HuH-7.5 (cell line): ENCODE results near the gene UBR2.
"Not testable (repeated sequence)": the region's sequence is repeated elsewhere in the genome, so short reads cannot be mapped to it uniquely, and the experiment has no call there.

Experiments used
- DNase-seq: peaks from one replicate; pipeline ENCODE4 v3.0.0; 2011; ENCODE audit warnings: low spot score

UBR2 gene

GRCh38 chr6:42555477-42556457, 8.1 kb upstream of the UBR2 start:
- no peak for DNase-seq

GRCh38 chr6:42556462-42556861, 7.4 kb upstream of the UBR2 start:
- no peak for DNase-seq

GRCh38 chr6:42559276-42559675, 4.6 kb upstream of the UBR2 start:
- DNase-seq, result not testable (repeated sequence)

GRCh38 chr6:42561986-42562385, 1.8 kb upstream of the UBR2 start:
- no peak for DNase-seq

- DNase-seq, result no peak
These were observed 932 bp upstream of the UBR2 start for GRCh38 chr6:42562788-42563405.

- no peak for DNase-seq
These were observed 637 bp downstream of the UBR2 start for GRCh38 chr6:42564506-42564825.

GRCh38 chr6:42565823-42566613, 2.2 kb downstream of the UBR2 start:
- DNase-seq, result no peak

- DNase-seq, result no peak
These were observed 2.9 kb downstream of the UBR2 start for GRCh38 chr6:42566614-42567208.

- not testable (repeated sequence) for DNase-seq
These were observed 3.4 kb downstream of the UBR2 start for GRCh38 chr6:42567237-42567636.

- DNase-seq, result no peak
These were observed 5.5 kb downstream of the UBR2 start for GRCh38 chr6:42569102-42570028.

- DNase-seq, result no peak
These were observed 7.9 kb downstream of the UBR2 start for GRCh38 chr6:42571611-42572342.

GRCh38 chr6:42572523-42572922, 8.7 kb downstream of the UBR2 start:
- DNase-seq, result no peak

GRCh38 chr6:42576538-42576937, 12.7 kb downstream of the UBR2 start:
- DNase-seq, result not testable (repeated sequence)

- DNase-seq, result no peak
These were observed 34.5 kb downstream of the UBR2 start for GRCh38 chr6:42598300-42598699.

GRCh38 chr6:42599558-42599957, 35.7 kb downstream of the UBR2 start:
- no peak for DNase-seq

GRCh38 chr6:42604150-42604549, 40.3 kb downstream of the UBR2 start:
- DNase-seq, result no peak

GRCh38 chr6:42604699-42605098, 40.9 kb downstream of the UBR2 start:
- DNase-seq, result not testable (repeated sequence)

GRCh38 chr6:42610416-42610815, 46.6 kb downstream of the UBR2 start:
- DNase-seq, result no peak

- no peak for DNase-seq
These were observed 51.7 kb downstream of the UBR2 start for GRCh38 chr6:42615518-42615917.

GRCh38 chr6:42616716-42617115, 52.9 kb downstream of the UBR2 start:
- no peak for DNase-seq
